Measurements from ENCODE around the gene ELFN1. TPM values are rescaled to one million over a fixed set of nuclear protein-coding genes. Genes with fewer than 3 reads are reported as not detected.

ELFN1 gene
- polyA plus RNA-seq, 1 donor: 6.7 TPM

GRCh38 chr7:1727812-1728570 is 57.9 kb downstream of the ELFN1 start:
- no peak for DNase-seq

GRCh38 chr7:1729183-1729582 is 59.1 kb downstream of the ELFN1 start:
- no peak for DNase-seq

- DNase-seq: no peak
Observed at GRCh38 chr7:1729773-1730172, 59.7 kb downstream of the ELFN1 start.

GRCh38 chr7:1732072-1732471 is 62.0 kb downstream of the ELFN1 start:
- DNase-seq: no peak

GRCh38 chr7:1732645-1733044 is 62.6 kb downstream of the ELFN1 start:
- DNase-seq: no peak

GRCh38 chr7:1733206-1733907 is 63.3 kb downstream of the ELFN1 start:
- DNase-seq: no peak

GRCh38 chr7:1733908-1734730 is 64.0 kb downstream of the ELFN1 start:
- DNase-seq: no peak

GRCh38 chr7:1735262-1735661 is 65.2 kb downstream of the ELFN1 start:
- no peak for DNase-seq

GRCh38 chr7:1735806-1736483 is 65.9 kb downstream of the ELFN1 start:
- no peak for DNase-seq

- no peak for DNase-seq
Observed at GRCh38 chr7:1736484-1736817, 66.4 kb downstream of the ELFN1 start.

GRCh38 chr7:1736830-1737229 is 66.8 kb downstream of the ELFN1 start:
- no peak for DNase-seq

- no peak for DNase-seq
Observed at GRCh38 chr7:1737523-1737922, 67.4 kb downstream of the ELFN1 start.

- no peak for DNase-seq
Observed at GRCh38 chr7:1737956-1738355, 67.9 kb downstream of the ELFN1 start.

GRCh38 chr7:1738511-1738910 is 68.4 kb downstream of the ELFN1 start:
- no peak for DNase-seq

GRCh38 chr7:1738956-1739355 is 68.9 kb downstream of the ELFN1 start:
- DNase-seq: no peak

GRCh38 chr7:1739593-1739992 is 69.5 kb downstream of the ELFN1 start:
- DNase-seq: no peak

GRCh38 chr7:1740214-1740613 is 70.1 kb downstream of the ELFN1 start:
- no peak for DNase-seq

GRCh38 chr7:1741246-1741645 is 71.2 kb downstream of the ELFN1 start:
- no peak for DNase-seq

- DNase-seq: no peak
Observed at GRCh38 chr7:1741751-1742554, 71.9 kb downstream of the ELFN1 start.

- DNase-seq: peak; percentile 62
Observed at GRCh38 chr7:1742555-1743303, 72.7 kb downstream of the ELFN1 start.

All from hindlimb muscle (tissue), 1 donor.